SIG-M5 treated with dmso at 0.1 percent for 504 hours (cell line): Measurements from ENCODE around the gene NFIB.

Experiments
- DNase-seq: peaks from one replicate; lab custom pipeline; 2025; ENCODE audit not compliant: unreplicated experiment; lab: John Stamatoyannopoulos, UW

NFIB gene

GRCh38 chr9:14052359-14052758, 261.6 kb downstream of the NFIB start:
- DNase-seq, result no peak

GRCh38 chr9:14051419-14051818, 262.5 kb downstream of the NFIB start:
- no peak for DNase-seq

GRCh38 chr9:14043483-14043882, 270.5 kb downstream of the NFIB start:
- DNase-seq, result no peak

- DNase-seq, result no peak
Measured at GRCh38 chr9:14037331-14037730, 276.6 kb downstream of the NFIB start.

- DNase-seq, result no peak
Measured at GRCh38 chr9:14033067-14033466, 280.9 kb downstream of the NFIB start.
